IMR-90 (cell line): ENCODE measurements around the gene IGF2R. TPM values are rescaled to one million over a fixed set of nuclear protein-coding genes. Genes with fewer than 3 reads are reported as not detected.

ENCODE experiments used
- ATAC-seq: fragments of 200-7000 bp; cut with Tn5 transposase; 2 replicates; pipeline ENCODE4 v1.9.1; 2020; ENCODE audit warnings: low read depth, mild to moderate bottlenecking, moderate library complexity
- BruUV-seq: library from RNA; stranded (reverse); fragments of 400-500 nt; replicated peaks from 2 replicates; lab custom pipeline; 2021; lab: Mats Ljungman, UMichigan
- CTCF ChIA-PET: fragments of 300-600 bp; formaldehyde crosslinking; extraction: SDS; loops from one replicate; lab custom pipeline; 2021; ENCODE audit warnings: antibody characterized with exemption; lab: Yijun Ruan, JAX
- POLR2A ChIA-PET: fragments of 300-600 bp; sonication (Branson Sonifier 250); formaldehyde crosslinking; loops from one replicate; lab custom pipeline; 2022; ENCODE audit warnings: antibody characterized with exemption; ENCODE audit not compliant: unreplicated experiment; lab: Charles Lee
- DNase-seq: peaks from one replicate; pipeline ENCODE4 v3.0.0; 2013
- H2AFZ ChIP-seq: replicated peaks from 2 replicates; pipeline ENCODE3; 2013; ENCODE audit warnings: low read length, mild to moderate bottlenecking; ENCODE audit not compliant: poor library complexity
- H2AK5ac ChIP-seq: 2 replicates; pipeline ENCODE4 v1.6.1; 2013; ENCODE audit warnings: low read depth, low read length, inconsistent platforms
- H2AK9ac ChIP-seq: replicated peaks from 2 replicates; pipeline ENCODE3; 2013; ENCODE audit warnings: mild to moderate bottlenecking, low read depth, low read length, moderate library complexity; ENCODE audit not compliant: poor library complexity
- H2BK120ac ChIP-seq: 2 replicates; pipeline ENCODE4 v1.6.1; 2013; ENCODE audit warnings: low read depth, low read length, inconsistent platforms
- H2BK15ac ChIP-seq: 3 replicates; pipeline ENCODE4 v1.6.1; 2013; ENCODE audit warnings: low read depth, low read length, inconsistent platforms
- H2BK20ac ChIP-seq: 2 replicates; pipeline ENCODE4 v1.6.1; 2013; ENCODE audit warnings: low read depth, mild to moderate bottlenecking, inconsistent platforms, low read length, moderate library complexity
- H2BK5ac ChIP-seq: 2 replicates; pipeline ENCODE4 v1.6.1; 2013; ENCODE audit warnings: mild to moderate bottlenecking, low read depth, low read length, inconsistent platforms; ENCODE audit not compliant: poor library complexity, severe bottlenecking
- H3K14ac ChIP-seq: replicated peaks from 2 replicates; pipeline ENCODE4 v1.6.1; 2013; ENCODE audit warnings: low read depth, low read length, inconsistent platforms
- H3K18ac ChIP-seq: 2 replicates; pipeline ENCODE4 v1.6.1; 2013; ENCODE audit warnings: low read depth, low read length, control low read depth
- H3K23ac ChIP-seq: 2 replicates; pipeline ENCODE4 v1.6.1; 2013; ENCODE audit warnings: low read depth, low read length, inconsistent platforms
- H3K27ac ChIP-seq: 2 replicates; pipeline ENCODE4 v1.5.1; 2013; ENCODE audit warnings: mild to moderate bottlenecking, control low read depth, low read length; ENCODE audit not compliant: insufficient read depth
- H3K27me3 ChIP-seq: 2 replicates; pipeline ENCODE4 v1.6.1; 2013; ENCODE audit warnings: low read length; ENCODE audit not compliant: control insufficient read depth, insufficient read depth
- H3K36me3 ChIP-seq: 2 replicates; pipeline ENCODE4 v1.6.1; 2013; ENCODE audit warnings: low read length, mixed read lengths; ENCODE audit not compliant: control insufficient read depth, insufficient read depth
- H3K4ac ChIP-seq: 2 replicates; pipeline ENCODE4 v1.6.1; 2013; ENCODE audit warnings: low read depth, low read length, inconsistent platforms
- H3K4me1 ChIP-seq: 2 replicates; pipeline ENCODE4 v1.6.1; 2013; ENCODE audit warnings: low read length, mixed read lengths; ENCODE audit not compliant: control insufficient read depth, insufficient read depth
- H3K4me2 ChIP-seq: 2 replicates; pipeline ENCODE4 v1.6.1; 2013; ENCODE audit warnings: low read depth, mild to moderate bottlenecking, control low read depth, low read length, moderate library complexity
- H3K4me3 ChIP-seq: 2 replicates; pipeline ENCODE4 v1.5.1; 2013; ENCODE audit warnings: low read depth, mild to moderate bottlenecking, control low read depth, low read length, moderate library complexity; ENCODE audit not compliant: insufficient read depth
- H3K56ac ChIP-seq: 2 replicates; pipeline ENCODE4 v1.6.1; 2013; ENCODE audit warnings: low read length, inconsistent platforms; ENCODE audit not compliant: insufficient read depth; ENCODE audit errors: extremely low read depth
- H3K79me1 ChIP-seq, 2 experiments: 2 replicates each; pipeline ENCODE4 v1.6.1; 2013; ENCODE audit warnings: low read length in 2 of 2, inconsistent platforms in 1 of 2, low read depth in 1 of 2
- H3K9ac ChIP-seq: 2 replicates; pipeline ENCODE4 v1.6.1; 2013; ENCODE audit warnings: low read depth, low read length, control low read depth
- H3K9me1 ChIP-seq: 2 replicates; pipeline ENCODE4 v1.6.1; 2013; ENCODE audit warnings: low read length, inconsistent platforms; ENCODE audit not compliant: insufficient read depth
- H3K9me3 ChIP-seq: 2 replicates; pipeline ENCODE4 v1.6.1; 2013; ENCODE audit warnings: low read length; ENCODE audit not compliant: control insufficient read depth, insufficient read depth
- H4K20me1 ChIP-seq: 2 replicates; pipeline ENCODE4 v1.6.1; 2013; ENCODE audit warnings: low read length, inconsistent platforms; ENCODE audit not compliant: insufficient read depth
- H4K5ac ChIP-seq: 2 replicates; pipeline ENCODE4 v1.6.1; 2013; ENCODE audit warnings: mild to moderate bottlenecking, low read depth, low read length, control low read depth
- H4K8ac ChIP-seq, 2 experiments: 2 replicates each; pipeline ENCODE4 v1.6.1; 2013; ENCODE audit warnings: low read depth in 2 of 2, low read length in 2 of 2, control low read depth in 1 of 2, inconsistent platforms in 1 of 2
- H4K91ac ChIP-seq: 2 replicates; pipeline ENCODE4 v1.6.1; 2013; ENCODE audit warnings: low read depth, low read length, inconsistent platforms; ENCODE audit not compliant: insufficient read depth
- BHLHE40 ChIP-seq: fragments of 150-350 bp; IDR thresholded peaks from 2 replicates; pipeline ENCODE4 v1.6.1; 2016; ENCODE audit warnings: mild to moderate bottlenecking, low read depth, low read length
- CEBPB ChIP-seq: IDR thresholded peaks from 2 replicates; pipeline ENCODE4 v1.6.1; 2012; ENCODE audit warnings: low read depth, low read length, improper control_type of control experiment
- CHD1 ChIP-seq: IDR thresholded peaks from 2 replicates; pipeline ENCODE4 v1.6.1; 2012; ENCODE audit warnings: low read depth, low read length, improper control_type of control experiment
- CTCF ChIP-seq: conservative IDR thresholded peaks from 2 replicates; pipeline ENCODE4 v1.5.1; 2012; ENCODE audit warnings: mild to moderate bottlenecking, low read depth, low read length, improper control_type of control experiment
- ELK1 ChIP-seq: fragments of 150-350 bp; IDR thresholded peaks from 2 replicates; pipeline ENCODE4 v1.6.1; 2016; ENCODE audit warnings: low read depth, mild to moderate bottlenecking, low read length, moderate library complexity, borderline replicate concordance
- FOS ChIP-seq: fragments of 150-350 bp; IDR thresholded peaks from 2 replicates; pipeline ENCODE4 v1.6.1; 2016; ENCODE audit warnings: low read depth, low read length
- MAFK ChIP-seq: IDR thresholded peaks from 2 replicates; pipeline ENCODE4 v1.6.1; 2012; ENCODE audit warnings: low read depth, low read length, improper control_type of control experiment
- MAZ ChIP-seq: IDR thresholded peaks from 2 replicates; pipeline ENCODE4 v1.6.1; 2012; ENCODE audit warnings: low read depth, mild to moderate bottlenecking, low read length, improper control_type of control experiment, moderate library complexity, borderline replicate concordance
- MXI1 ChIP-seq: IDR thresholded peaks from 2 replicates; pipeline ENCODE4 v1.6.1; 2012; ENCODE audit warnings: low read depth, mild to moderate bottlenecking, low read length, moderate library complexity, borderline replicate concordance
- NFE2L2 ChIP-seq: fragments of 150-350 bp; IDR thresholded peaks from 2 replicates; pipeline ENCODE4 v1.6.1; 2016; ENCODE audit warnings: low read depth, mild to moderate bottlenecking, low read length
- POLR2A ChIP-seq: IDR thresholded peaks from 2 replicates; pipeline ENCODE4 v1.6.1; 2012; ENCODE audit warnings: mild to moderate bottlenecking, low read depth, low read length
- RAD21 ChIP-seq: IDR thresholded peaks from 2 replicates; pipeline ENCODE4 v1.6.1; 2012; ENCODE audit warnings: low read length, improper control_type of control experiment
- RFX5 ChIP-seq: IDR thresholded peaks from 2 replicates; pipeline ENCODE4 v1.8.0; 2012; ENCODE audit warnings: low read depth, mild to moderate bottlenecking, low read length, moderate library complexity
- SMC3 ChIP-seq: fragments of 150-350 bp; IDR thresholded peaks from 2 replicates; pipeline ENCODE4 v1.6.1; 2016; ENCODE audit warnings: low read depth, mild to moderate bottlenecking, antibody characterized with exemption, low read length, moderate library complexity
- USF2 ChIP-seq: fragments of 150-350 bp; IDR thresholded peaks from 2 replicates; pipeline ENCODE4 v1.6.1; 2017; ENCODE audit warnings: mild to moderate bottlenecking, antibody characterized with exemption, low read length, low read depth
- WGBS, 2 experiments: methylation state at CpG; one replicate each; pipeline versions ENCODE4 v1.1.5 to v1.1.7; 2013; ENCODE audit warnings: missing lambda C conversion rate in 2 of 2; ENCODE audit not compliant: insufficient read length in 1 of 2; ENCODE audit errors: extremely low coverage in 2 of 2; 5-methylcytosine and 5-hydroxymethylcytosine counted together
- dilution Hi-C: fragments of 300-500 bp; cut with HindIII; formaldehyde crosslinking; loops from one replicate; pipeline ENCODE4 v1.14.3; 2018; ENCODE audit warnings: low sequenced_read_pairs; ENCODE audit not compliant: unreplicated experiment
- in situ Hi-C: fragments of 300-500 bp; cut with MboI; formaldehyde crosslinking; loops from 3 replicates; pipeline ENCODE4 v1.14.3; 2019; ENCODE audit warnings: low sequenced_read_pairs, inconsistent platforms, mixed read lengths
- intact Hi-C: fragments of 100-400 bp; cut with micrococcal nuclease; formaldehyde crosslinking; loops from 2 replicates; pipeline ENCODE4 v1.10.0; 2022
- polyA plus RNA-seq, 3 experiments: library from polyadenylated mRNA; depleted of rRNA; stranded (reverse); fragments of >200 nt; gene quantifications; 2 replicates each; pipeline ENCODE4 v1.2.3, GENCODE V29; 2012; ENCODE audit warnings: low replicate concordance in 1 of 3
- total RNA-seq: library from RNA; depleted of rRNA; stranded (reverse); fragments of >200 nt; gene quantifications from 2 replicates; pipeline ENCODE4 v1.2.3, GENCODE V29; 2012

IGF2R gene
- total and polyA plus RNA-seq, 2 of the 4 experiments (the other 2 are of a cell fraction) = 33.2 to 41.4 TPM

- Histone ChIP-seq H2BK20ac (no peak overlapping the region), H3K4me2 (no peak overlapping the region), H2AFZ (no peak overlapping the region), H3K4me3 (no peak overlapping the region), H3K4ac (no peak overlapping the region), H4K5ac (no peak overlapping the region), H2BK15ac (no peak overlapping the region), H3K36me3 (0 out of 2 replicates have a peak, but pooled peaks cover 1% of the 10 kb centered on the region), H4K8ac (no peak overlapping the region), H3K23ac (no peak overlapping the region), H4K91ac (no peak overlapping the region), H4K20me1 (peaks cover 51% of the 10 kb centered on the region), H3K27me3 (no peaks in the 10 kb centered on the region), H3K4me1 (peaks cover 13% of the 10 kb centered on the region), H2AK9ac (no peak overlapping the region), H3K9me1 (peaks cover 11% of the 10 kb centered on the region), H3K14ac (no peak overlapping the region), H3K56ac (no peak overlapping the region), H3K79me1 (peaks cover 23 to 57% of the 10 kb centered on the region in 2 experiments), H3K18ac (no peak overlapping the region), H3K27ac (no peak overlapping the region), H2BK5ac (no peak overlapping the region), H2AK5ac (no peak overlapping the region; the same call in 1 of the 2 replicates), H3K9me3 (no peaks in the 10 kb centered on the region), H3K9ac (no peak overlapping the region), H2BK120ac (no peak overlapping the region)
- BruUV-seq = no TSS peak
- ChIA-PET POLR2A (no interaction called here), CTCF (no interaction called here)
- WGBS, 2 experiments = 100% methylated on average over 4 of the region's 12 CpGs; no CpG with 5 or more reads in 1 of the 2 experiments
- DNase-seq (no peak), ATAC-seq (no peak)
- intact Hi-C loops (loop anchor here (5.0 kb wide), 1 partner anchor 36 kb away; no protein-coding TSS in a partner anchor), dilution Hi-C loops (no loop called here), in situ Hi-C loops (loop anchor here (25.0 kb wide), 1 partner anchor 284 kb away; the partner anchor contains the start of gene SOD2)
- no peak for TF ChIP-seq MXI1
- TF ChIP-seq SMC3 = no peak
- TF ChIP-seq NFE2L2 = no peak
- no peak for TF ChIP-seq RAD21
- no peak for TF ChIP-seq RFX5
- no peak for TF ChIP-seq BHLHE40
- TF ChIP-seq MAZ = no peak
- TF ChIP-seq ELK1 = no peak
- no peak for TF ChIP-seq CTCF
- TF ChIP-seq CHD1 = no peak
- no peak for TF ChIP-seq FOS
- TF ChIP-seq CEBPB = no peak
- TF ChIP-seq POLR2A = no peak
- TF ChIP-seq USF2 = no peak
- TF ChIP-seq MAFK = no peak
These were observed 2.7 kb downstream of the IGF2R start for GRCh38 chr6:159971341-159972178.
